ENCODE measurements around the gene WDR86.

Gene WDR86, protein sequence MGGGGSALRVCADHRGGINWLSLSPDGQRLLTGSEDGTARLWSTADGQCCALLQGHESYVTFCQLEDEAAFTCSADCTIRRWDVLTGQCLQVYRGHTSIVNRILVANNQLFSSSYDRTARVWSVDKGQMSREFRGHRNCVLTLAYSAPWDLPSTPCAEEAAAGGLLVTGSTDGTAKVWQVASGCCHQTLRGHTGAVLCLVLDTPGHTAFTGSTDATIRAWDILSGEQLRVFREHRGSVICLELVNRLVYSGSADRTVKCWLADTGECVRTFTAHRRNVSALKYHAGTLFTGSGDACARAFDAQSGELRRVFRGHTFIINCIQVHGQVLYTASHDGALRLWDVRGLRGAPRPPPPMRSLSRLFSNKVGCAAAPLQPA

GRCh38 chr7:151409667-151410404 lies at the start of gene WDR86:
Gene WDR86, minus strand, starts transcription at chr7:151410038. Its CDS starts 449 bp downstream, at chr7:151409589.
- Histone ChIP-seq H3K9me3 (ENCODE audit: control insufficient read depth, low read length) (no peaks in the 10 kb centered on the region), H3K4me3 (ENCODE audit: low read depth, low read length) (peak within 1 kb of the TSS; percentile 87), H3K36me3 (ENCODE audit: control insufficient read depth, insufficient read depth, low read length) (no peaks in the 10 kb centered on the region), H2AFZ (peak within 1 kb of the TSS; percentile 88), H3K9ac (peak within 1 kb of the TSS; percentile 99), H3K27ac (peak within 1 kb of the TSS; percentile 99), H3K27me3 (ENCODE audit: control insufficient read depth, insufficient read depth, low read length) (no peaks in the 10 kb centered on the region), H3K79me2 (no peaks in the 10 kb centered on the region), H3K4me2 (ENCODE audit: low read length) (peak within 1 kb of the TSS; percentile 94), H3K4me1 (peaks cover 47% of the 10 kb centered on the region)
- TF ChIP-seq, protein P1, sequence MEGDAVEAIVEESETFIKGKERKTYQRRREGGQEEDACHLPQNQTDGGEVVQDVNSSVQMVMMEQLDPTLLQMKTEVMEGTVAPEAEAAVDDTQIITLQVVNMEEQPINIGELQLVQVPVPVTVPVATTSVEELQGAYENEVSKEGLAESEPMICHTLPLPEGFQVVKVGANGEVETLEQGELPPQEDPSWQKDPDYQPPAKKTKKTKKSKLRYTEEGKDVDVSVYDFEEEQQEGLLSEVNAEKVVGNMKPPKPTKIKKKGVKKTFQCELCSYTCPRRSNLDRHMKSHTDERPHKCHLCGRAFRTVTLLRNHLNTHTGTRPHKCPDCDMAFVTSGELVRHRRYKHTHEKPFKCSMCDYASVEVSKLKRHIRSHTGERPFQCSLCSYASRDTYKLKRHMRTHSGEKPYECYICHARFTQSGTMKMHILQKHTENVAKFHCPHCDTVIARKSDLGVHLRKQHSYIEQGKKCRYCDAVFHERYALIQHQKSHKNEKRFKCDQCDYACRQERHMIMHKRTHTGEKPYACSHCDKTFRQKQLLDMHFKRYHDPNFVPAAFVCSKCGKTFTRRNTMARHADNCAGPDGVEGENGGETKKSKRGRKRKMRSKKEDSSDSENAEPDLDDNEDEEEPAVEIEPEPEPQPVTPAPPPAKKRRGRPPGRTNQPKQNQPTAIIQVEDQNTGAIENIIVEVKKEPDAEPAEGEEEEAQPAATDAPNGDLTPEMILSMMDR (IDR thresholded peaks at IDR 0.05), result no peak

DNA sequence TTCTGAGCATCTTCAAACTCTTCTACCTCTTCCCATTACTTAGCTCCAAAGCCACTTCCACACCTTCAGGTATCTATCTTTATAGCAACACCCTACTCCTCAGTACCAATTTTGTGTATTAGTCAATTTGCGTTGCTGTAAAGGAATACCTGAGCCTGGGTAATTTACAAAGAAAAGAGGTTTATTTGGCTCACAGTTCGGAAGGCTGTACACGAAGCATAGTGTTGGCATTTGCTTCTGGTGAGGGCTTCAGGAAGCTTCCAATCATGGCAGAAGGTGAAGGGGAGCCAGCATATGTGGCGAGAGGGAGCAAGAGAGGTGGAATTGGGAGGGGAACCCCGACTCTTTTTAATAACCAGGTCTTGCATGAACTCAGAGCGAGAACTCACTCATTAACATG lies 47.7 kb upstream of the WDR86 start:
- Histone ChIP-seq H3K79me2 (no peaks in the 10 kb centered on the region), H2AFZ (no peak overlapping the region), H3K27me3 (ENCODE audit: control insufficient read depth, insufficient read depth, low read length) (no peaks in the 10 kb centered on the region), H3K36me3 (ENCODE audit: control insufficient read depth, insufficient read depth, low read length) (no peaks in the 10 kb centered on the region), H3K27ac (no peak overlapping the region), H3K4me1 (peaks cover 14% of the 10 kb centered on the region), H3K4me3 (ENCODE audit: low read depth, low read length) (no peak overlapping the region), H3K9ac (no peak overlapping the region), H3K4me2 (ENCODE audit: low read length) (no peak overlapping the region), H3K9me3 (ENCODE audit: control insufficient read depth, low read length) (no peaks in the 10 kb centered on the region)
- TF ChIP-seq, protein P1 (IDR thresholded peaks at IDR 0.05), result no peak

GRCh38 chr7:151456782-151457181 lies 46.9 kb upstream of the WDR86 start:
- no peaks in the 10 kb centered on the region for H3K27me3 ChIP-seq (ENCODE audit: control insufficient read depth, insufficient read depth, low read length)
- no peaks in the 10 kb centered on the region for H3K79me2 ChIP-seq
- no peaks in the 10 kb centered on the region for H3K9me3 ChIP-seq (ENCODE audit: control insufficient read depth, low read length)
- H3K27ac ChIP-seq, result no peak overlapping the region
- H3K4me1 ChIP-seq, result peaks cover 14% of the 10 kb centered on the region
- no peak overlapping the region for H3K4me3 ChIP-seq (ENCODE audit: low read depth, low read length)
- TF ChIP-seq, protein P1 (IDR thresholded peaks at IDR 0.05), result no peak
- no peaks in the 10 kb centered on the region for H3K36me3 ChIP-seq (ENCODE audit: control insufficient read depth, insufficient read depth, low read length)
- no peak overlapping the region for H3K9ac ChIP-seq
- no peak overlapping the region for H2AFZ ChIP-seq
- H3K4me2 ChIP-seq (ENCODE audit: low read length), result no peak overlapping the region

GRCh38 chr7:151456276-151456675 lies 46.4 kb upstream of the WDR86 start:
- no peak overlapping the region for H3K4me3 ChIP-seq (ENCODE audit: low read depth, low read length)
- H3K27ac ChIP-seq, result no peak overlapping the region
- TF ChIP-seq, protein P1 (IDR thresholded peaks at IDR 0.05), result no peak
- no peaks in the 10 kb centered on the region for H3K27me3 ChIP-seq (ENCODE audit: control insufficient read depth, insufficient read depth, low read length)
- no peak overlapping the region for H3K4me2 ChIP-seq (ENCODE audit: low read length)
- no peak overlapping the region for H3K9ac ChIP-seq
- H3K36me3 ChIP-seq (ENCODE audit: control insufficient read depth, insufficient read depth, low read length), result no peaks in the 10 kb centered on the region
- peaks cover 14% of the 10 kb centered on the region for H3K4me1 ChIP-seq
- H2AFZ ChIP-seq, result no peak overlapping the region
- H3K9me3 ChIP-seq (ENCODE audit: control insufficient read depth, low read length), result no peaks in the 10 kb centered on the region
- no peaks in the 10 kb centered on the region for H3K79me2 ChIP-seq

Measured in parathyroid adenoma (tissue), 2 donors.